Peyer's patch (tissue), 4 donors: Measurements from ENCODE around the gene KCNQ5.

Experiments used
- CTCF ChIP-seq, 6 experiments: fragments of 450-650 bp in 4 of 6; fragments of 200-600 bp in 2 of 6; sonication (generic) in 1 of 6; IDR thresholded peaks; one replicate each; pipeline ENCODE4 v1.5.1; 2017 to 2019; ENCODE audit warnings: antibody characterized with exemption in 6 of 6, mild to moderate bottlenecking in 3 of 6, moderate library complexity in 1 of 6
- POLR2A ChIP-seq, 2 donors: fragments of 450-650 bp; IDR thresholded peaks; one replicate each; pipeline ENCODE4 v1.5.1; 2017; ENCODE audit warnings: antibody characterized with exemption in 2 of 2, mild to moderate bottlenecking in 2 of 2, moderate library complexity in 2 of 2

GRCh38 chr6:72579865-72580264 is 42.0 kb upstream of the KCNQ5 start:
- TF ChIP-seq CTCF (IDR thresholded peaks at IDR 0.05) = no peak
- TF ChIP-seq POLR2A (IDR thresholded peaks at IDR 0.05) = no peak
